ENCODE results near the gene GARIN3.
"Not testable (repeated sequence)": the region's sequence is repeated elsewhere in the genome, so short reads cannot be mapped to it uniquely, and the experiment has no call there.

Gene GARIN3

DNA sequence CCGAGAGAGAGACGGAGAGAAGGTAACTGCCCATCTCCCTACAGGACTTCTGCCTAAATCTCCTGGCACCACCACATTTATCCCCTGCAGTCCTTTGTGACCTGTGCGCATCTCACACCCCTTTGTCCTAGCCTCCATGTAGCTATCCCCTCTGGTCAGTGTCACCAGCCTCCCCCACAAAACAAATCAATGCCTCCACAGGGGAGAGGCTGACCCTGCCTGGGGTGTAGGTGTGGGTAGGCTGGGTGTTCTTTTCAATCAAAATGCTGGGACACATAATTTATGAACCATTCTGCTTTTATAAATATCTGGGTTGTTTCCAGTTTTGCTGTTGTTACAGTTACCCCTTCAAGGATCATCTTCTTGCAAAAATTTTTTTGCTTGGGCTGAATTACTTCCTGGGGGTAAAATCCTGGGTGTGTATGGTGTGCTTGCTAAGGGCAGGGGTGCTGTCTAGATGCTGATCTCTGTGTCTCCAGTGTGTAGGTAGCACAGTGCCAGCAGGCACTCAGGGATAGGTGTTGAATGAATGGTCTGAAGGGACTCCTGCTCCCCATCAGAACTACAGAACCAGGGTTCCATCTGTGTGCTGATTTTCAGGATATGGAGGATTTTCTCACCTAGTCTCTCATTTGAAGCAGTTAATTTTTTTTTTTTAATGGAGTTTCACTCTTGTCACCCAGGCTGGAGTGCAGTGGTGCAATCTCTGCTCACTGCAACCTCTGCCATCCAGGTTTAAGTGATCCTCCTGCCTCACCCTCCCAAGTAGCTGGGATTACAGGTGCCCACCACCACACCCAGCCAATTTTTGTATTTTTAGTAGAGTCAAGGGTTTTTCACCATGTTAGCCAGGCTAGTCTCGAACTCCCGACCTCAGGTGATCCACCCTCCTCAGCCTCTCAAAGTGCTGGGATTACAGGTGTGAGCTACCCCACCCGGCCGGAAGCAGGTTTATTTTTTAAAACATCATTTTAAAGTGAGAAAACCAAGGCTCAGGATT, at the start of gene GARIN3:
GARIN3 (minus strand) TSS at position 51 of the 1,000 bp plus-strand sequence. CDS start 96 bp downstream, outside the sequence.
- DNase-seq (ENCODE audit: low spot score), result no peak

DNA sequence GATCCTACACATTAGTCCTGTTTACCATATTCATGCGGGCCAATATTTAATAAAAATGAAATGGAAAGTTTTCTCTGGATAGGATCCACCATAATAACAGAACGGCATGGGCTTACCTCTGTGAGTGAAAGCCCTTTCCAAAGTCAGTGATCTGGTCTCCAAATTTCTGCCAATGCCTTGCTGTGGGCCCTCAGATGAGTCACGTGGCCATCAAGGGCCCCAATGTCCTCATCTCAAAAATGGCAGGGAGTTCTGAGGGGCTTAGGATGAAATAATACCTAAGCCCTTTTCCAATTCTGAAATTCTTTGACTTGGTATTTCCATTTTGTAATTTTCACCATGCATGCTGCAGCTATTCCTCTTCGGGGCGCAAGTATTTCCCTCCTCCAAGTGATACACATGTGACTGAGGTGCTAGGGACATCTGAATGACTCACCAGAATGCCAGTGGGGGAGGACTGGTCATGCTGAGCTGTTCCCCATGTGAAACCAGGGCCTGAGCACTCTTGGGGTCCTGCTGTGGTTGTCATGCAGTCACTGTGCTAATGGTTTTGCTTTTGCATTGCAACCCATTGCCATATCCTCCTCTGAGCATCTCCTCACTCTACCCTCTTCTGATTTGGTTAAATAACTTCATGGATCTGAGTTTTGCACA, 49.6 kb upstream of the GARIN3 start:
- DNase-seq (ENCODE audit: low spot score), result no peak

DNA sequence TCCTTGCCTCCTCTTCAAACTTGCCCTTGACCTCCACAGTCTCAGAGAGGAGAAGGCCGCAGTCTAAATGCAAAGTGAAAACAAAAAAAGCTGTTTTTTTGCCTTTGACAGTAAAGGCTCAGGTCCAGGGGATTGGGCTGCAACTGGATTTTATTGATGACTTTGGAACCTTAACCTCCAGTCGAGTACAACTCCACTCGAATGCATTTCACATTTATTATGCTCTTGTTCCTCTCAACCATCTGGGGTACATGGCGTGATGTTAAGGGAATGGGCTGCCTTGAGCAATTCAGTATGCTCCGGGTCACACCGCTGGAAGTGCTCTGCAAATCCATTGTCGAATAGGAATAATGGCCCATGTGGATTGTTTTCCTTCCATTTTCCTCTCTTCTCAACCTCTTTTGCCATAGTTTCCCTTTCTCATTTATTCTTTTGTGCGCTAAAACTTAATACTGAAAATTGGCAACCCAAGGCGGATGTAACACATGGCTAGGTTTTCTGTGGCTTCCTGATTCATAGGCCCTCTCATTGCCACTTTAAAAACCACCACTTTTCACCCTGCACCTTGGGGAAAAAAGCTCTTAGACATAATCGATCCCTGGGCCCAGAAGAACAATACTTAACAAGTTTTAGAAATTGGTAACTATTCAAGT, 48.9 kb upstream of the GARIN3 start:
- no peak for DNase-seq (ENCODE audit: low spot score)

DNA sequence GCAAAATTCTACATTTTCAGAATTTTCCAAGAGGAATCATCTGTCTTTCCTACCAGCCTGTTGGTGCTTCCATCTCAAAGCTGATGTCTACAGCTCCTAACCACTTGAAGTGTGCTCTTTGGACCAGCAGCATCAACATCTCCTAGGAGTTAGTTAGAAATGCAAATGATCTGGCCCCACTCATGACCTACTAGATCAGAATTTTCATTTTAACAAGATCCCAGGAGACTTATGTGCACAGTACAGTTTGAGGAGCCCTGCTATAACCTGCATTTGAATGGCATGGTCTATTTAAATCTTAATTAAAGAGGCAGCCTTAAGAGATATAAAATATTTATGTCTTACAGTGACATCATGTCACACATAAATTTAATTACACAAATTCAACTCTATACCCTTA, 48.4 kb upstream of the GARIN3 start:
- no peak for DNase-seq (ENCODE audit: low spot score)

- no peak for DNase-seq (ENCODE audit: low spot score)
These were observed 47.6 kb upstream of the GARIN3 start for GRCh38 chr5:157213527-157214243.

DNA sequence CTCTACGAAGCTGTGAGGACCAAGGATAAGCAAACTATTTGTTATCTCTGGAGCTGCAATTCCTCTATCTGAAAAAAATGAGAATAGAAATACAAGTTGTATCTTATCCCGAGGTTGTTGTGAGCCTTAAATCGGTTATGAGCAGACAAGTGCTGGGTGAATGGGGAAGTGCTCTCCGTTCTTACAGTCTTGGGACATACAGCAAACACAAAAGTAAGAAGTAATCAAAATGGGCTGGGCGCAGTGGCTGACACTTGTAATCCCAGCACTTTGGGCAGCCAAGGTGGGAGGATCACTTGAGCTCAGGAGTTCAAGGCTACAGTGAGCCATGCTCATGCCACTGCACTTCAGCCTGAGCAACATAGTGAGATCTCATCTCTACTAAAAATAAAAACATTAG, 46.2 kb upstream of the GARIN3 start:
- no peak for DNase-seq (ENCODE audit: low spot score)

DNA sequence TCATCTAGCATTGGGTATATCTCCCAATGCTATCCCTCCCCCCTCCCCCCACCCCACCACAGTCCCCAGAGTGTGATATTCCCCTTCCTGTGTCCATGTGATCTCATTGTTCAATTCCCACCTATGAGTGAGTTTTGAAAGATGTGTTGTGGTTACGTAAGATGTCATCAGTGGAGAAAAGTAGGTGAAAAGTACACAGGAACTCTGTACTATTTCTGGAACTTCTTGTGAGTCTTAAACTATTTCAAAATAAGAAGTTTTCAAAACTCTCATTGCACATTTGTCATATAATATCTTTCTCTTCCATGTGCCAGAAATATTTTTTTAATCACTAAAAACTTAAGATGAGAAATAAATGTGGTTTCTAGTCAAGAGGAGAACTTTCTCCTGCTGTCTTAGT, 44.6 kb upstream of the GARIN3 start:
- not testable (repeated sequence) for DNase-seq (ENCODE audit: low spot score)

- no peak for DNase-seq (ENCODE audit: low spot score)
These were observed 39.6 kb upstream of the GARIN3 start for GRCh38 chr5:157205708-157206107.

- no peak for DNase-seq (ENCODE audit: low spot score)
These were observed 38.7 kb upstream of the GARIN3 start for GRCh38 chr5:157204765-157205164.

DNA sequence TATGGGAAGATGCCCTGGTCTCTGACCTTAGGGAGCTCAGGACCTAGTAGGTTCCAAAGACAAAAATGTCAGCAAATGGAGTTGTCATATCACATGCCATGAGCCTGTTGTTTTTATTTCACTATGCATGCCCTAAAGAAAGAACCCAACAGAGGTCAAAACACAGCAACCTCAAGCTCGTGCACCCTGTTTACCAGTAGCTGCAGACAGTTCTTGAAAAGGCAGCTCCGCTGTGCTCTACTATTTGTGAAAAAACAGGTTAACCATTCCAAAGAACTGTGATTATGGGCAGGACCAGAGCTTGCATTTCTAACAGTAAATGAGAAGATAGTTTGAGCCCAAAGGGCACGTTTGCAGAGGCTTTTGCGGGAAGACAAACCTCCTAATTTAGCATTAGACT, 37.4 kb upstream of the GARIN3 start:
- DNase-seq (ENCODE audit: low spot score), result no peak

DNA sequence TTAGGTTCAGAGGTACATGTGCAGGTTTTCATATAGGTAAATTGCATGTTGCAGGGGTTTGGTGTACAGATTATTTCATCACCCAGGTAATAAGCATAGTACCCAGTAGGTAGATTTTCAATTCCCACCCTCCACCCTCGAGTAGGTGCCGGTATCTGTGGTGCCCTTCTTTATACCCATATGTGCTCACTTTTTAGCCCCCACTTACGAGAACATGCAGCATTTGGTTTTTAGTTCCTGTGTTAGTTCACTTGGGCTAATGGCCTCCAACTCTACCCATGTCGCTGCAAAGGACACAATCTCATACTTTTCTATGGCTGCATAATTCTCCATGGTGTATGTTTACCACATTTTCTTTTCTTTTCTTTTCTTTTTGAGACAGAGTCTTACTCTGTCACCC, 35.8 kb upstream of the GARIN3 start:
- no peak for DNase-seq (ENCODE audit: low spot score)

GRCh38 chr5:157198277-157198986, 32.4 kb upstream of the GARIN3 start:
- DNase-seq (ENCODE audit: low spot score), result no peak

DNA sequence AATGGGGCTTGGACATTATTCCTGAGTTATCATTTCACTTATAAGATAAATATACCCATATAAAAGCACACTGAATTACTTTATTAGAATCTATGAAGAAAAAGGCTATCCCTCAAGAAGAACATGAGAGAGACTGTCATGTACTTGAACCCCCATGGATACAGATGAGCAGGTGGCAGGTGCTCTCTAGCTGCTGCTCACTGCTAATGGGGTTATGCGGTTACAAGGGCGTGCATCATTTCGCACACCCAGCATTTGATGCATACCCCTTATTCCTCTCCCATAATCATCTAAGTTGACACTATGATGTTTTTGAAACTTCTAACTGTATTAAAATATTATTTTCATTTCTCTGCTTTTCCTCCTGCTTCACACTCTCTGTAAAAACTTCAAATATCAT, 31.0 kb upstream of the GARIN3 start:
- no peak for DNase-seq (ENCODE audit: low spot score)

GRCh38 chr5:157196045-157196444, 30.0 kb upstream of the GARIN3 start:
- DNase-seq (ENCODE audit: low spot score), result no peak

GRCh38 chr5:157193699-157194424, 27.8 kb upstream of the GARIN3 start:
- DNase-seq (ENCODE audit: low spot score), result no peak

DNA sequence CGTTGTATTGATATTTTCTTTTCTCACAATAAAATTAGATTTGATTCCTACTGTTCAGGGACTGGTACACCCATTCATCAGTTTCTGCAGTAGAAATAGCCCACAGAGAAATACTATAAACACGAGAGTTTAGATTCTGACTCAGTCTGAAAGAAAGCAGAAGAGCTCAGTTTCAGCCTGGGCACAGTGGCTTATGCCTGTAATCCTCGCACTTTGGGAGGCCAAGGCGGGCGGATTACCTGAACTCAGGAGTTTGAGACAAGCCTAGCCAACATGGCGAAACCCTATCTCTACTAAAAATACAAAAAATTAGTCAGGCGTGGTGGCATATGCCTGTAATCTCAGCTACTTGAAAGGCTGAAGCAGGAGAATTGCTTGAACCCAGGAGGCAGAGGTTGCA, 23.2 kb upstream of the GARIN3 start:
- DNase-seq (ENCODE audit: low spot score), result no peak

DNA sequence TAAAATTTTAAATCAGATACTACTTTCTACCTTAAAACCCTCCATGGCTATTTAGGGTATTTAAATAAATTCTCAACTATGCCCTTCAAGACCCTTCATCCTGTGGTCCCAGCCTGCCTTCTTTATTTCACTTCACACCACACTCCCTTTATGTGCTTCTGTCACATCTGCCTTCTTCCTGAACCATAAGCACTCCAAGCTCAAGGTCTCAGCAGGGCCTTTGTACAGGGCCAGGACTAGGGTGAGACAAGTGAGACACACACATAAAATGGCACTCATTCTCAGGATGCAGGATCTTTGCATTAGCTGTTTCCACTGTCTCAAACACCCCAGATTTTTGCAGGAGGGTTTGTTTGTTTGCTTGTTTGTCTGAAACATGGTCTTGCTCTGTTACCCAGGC, 22.2 kb upstream of the GARIN3 start:
- DNase-seq (ENCODE audit: low spot score), result no peak

GRCh38 chr5:157187046-157187754, 21.1 kb upstream of the GARIN3 start:
- no peak for DNase-seq (ENCODE audit: low spot score)

- no peak for DNase-seq (ENCODE audit: low spot score)
These were observed 20.4 kb upstream of the GARIN3 start for GRCh38 chr5:157186309-157187045.

Data from AG08395 (cell line).